Omental fat pad (tissue), 4 donors: ENCODE results near the gene PRKCA. TPM values are rescaled to one million over a fixed set of nuclear protein-coding genes. Genes with fewer than 3 reads are reported as not detected.

Experiments
- ATAC-seq: fragments of 150-250 bp; one replicate; pipeline ENCODE4 v1.9.1; 2016; ENCODE audit warnings: mild to moderate bottlenecking, moderate library complexity; ENCODE audit not compliant: low FRiP score
- DNase-seq: peaks from one replicate; pipeline ENCODE4 v3.0.0-alpha.2; 2019; ENCODE audit warnings: low spot score
- CTCF ChIP-seq, 3 donors: fragments of 450-650 bp; IDR thresholded peaks; one replicate each; pipeline ENCODE4 v1.5.1; 2016 to 2017; ENCODE audit warnings: antibody characterized with exemption in 3 of 3, mild to moderate bottlenecking in 3 of 3, moderate library complexity in 2 of 3
- total RNA-seq, 4 donors: library from RNA; depleted of rRNA; stranded (reverse); fragments of >200 nt; gene quantifications; one replicate each; pipeline ENCODE4 v1.1.0, GENCODE V29; 2016

Gene PRKCA
- total RNA-seq, 4 donors from 2014 or later = 6.7 to 14.3 (median 10.3) TPM

- DNase-seq = no peak
- no peak for ATAC-seq
- TF ChIP-seq CTCF (IDR thresholded peaks at IDR 0.05) = no peak
Observed at GRCh38 chr17:66309793-66310192, 7.4 kb downstream of the PRKCA start.

DNA sequence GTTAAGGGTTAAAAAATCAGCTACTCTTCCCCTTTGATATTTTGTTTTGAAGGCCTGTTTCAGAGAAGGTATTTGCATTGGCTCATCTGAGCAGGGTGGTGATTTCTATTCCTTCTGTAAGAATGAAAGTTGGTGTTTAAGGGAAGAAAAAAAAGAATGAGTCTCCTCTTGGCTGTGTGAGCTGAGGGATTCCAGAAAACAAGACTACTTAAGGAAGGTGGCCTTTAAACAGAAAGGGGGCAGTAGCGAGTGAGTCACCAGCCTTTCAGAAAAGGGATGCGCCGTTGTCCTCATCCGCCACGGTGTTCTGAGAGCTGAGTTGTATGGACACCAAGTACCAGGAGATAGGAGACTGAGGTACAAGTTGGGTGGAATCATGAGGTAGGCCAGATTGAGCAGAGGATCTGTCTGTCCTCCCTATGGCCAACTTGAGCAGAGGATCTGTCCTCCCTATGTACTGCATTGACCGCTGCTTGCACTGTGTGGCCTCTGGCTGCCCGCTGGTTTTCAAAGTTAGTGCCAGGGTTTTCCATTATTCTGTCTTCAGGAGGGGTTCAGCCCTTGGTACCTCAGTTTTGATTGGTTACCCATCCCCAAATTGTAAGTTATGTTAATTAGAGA, 8.2 kb downstream of the PRKCA start:
- DNase-seq (no peak), ATAC-seq (no peak)
- no peak for TF ChIP-seq CTCF (IDR thresholded peaks at IDR 0.05)

DNA sequence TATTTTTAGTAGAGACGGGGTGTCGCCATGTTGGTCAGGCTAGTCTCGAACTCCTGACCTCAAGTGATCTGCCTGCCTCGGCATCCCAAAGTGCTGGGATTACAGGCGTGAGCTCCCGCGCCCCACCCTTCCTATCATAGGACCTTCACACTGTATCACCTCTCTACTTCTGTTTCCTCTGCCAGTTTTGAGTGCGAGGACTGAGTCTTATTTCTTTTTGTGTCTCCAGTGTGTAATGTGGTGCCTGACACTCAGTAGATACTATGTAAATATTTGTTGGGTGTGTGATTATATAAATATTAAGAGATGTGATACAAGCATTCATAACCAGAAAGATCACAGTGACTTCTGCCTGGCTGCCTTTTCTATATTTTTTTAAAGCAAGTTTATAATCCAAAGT, 10.5 kb downstream of the PRKCA start:
- TF ChIP-seq CTCF (IDR thresholded peaks at IDR 0.05) = no peak
- ATAC-seq (no peak), DNase-seq (no peak)

DNA sequence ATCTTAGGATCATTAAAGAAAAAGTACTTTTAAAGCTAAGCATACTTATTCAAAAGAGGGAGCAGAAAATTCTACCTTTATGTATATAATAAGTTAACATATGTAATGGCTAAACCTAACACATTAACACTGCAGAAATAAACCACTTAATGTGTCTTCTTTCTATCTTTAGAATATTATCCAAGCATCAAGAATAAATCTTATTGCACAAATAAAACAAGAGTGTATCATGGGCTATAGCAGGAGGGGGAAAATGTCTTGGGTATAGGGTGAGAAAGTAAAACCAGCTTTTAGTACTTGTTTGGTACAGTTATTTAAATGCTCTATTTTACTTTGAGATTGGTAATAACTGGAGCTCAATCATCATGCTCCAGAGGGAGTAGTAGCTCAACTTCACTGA, 10.9 kb downstream of the PRKCA start:
- DNase-seq = no peak
- no peak for ATAC-seq
- TF ChIP-seq CTCF (IDR thresholded peaks at IDR 0.05) = no peak

DNA sequence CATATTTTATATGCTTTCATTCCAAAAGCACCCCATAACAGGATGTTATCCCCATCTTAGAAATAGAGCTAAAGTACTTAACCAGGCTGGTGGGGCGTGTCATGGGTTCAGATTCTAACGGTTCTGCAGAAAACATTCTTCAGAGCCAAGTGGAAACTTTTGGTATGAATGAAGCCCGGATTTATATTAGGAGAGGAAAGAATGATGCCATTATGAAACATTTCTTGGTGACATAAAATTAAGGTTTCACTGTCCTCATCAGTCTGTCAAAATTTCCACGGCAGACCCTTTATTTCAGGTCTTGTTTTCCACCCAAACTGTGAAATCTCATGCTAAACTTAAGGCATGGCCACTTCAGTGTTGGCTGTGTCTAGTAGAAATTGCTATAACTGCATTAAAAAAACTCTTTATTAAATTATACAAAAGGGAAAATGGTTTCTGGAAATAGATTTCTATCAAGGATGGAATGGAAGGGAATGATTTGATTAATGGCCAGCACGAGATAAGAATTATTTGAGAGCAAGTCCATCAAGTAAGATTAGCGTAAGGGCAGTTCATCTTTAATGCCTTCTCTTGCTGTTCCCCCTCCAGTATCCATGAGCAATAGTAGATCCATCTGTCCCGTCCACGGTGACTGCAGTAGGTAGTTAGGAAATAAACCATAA, 11.7 kb downstream of the PRKCA start:
- ATAC-seq (no peak), DNase-seq (no peak)
- no peak for TF ChIP-seq CTCF (IDR thresholded peaks at IDR 0.05)

DNA sequence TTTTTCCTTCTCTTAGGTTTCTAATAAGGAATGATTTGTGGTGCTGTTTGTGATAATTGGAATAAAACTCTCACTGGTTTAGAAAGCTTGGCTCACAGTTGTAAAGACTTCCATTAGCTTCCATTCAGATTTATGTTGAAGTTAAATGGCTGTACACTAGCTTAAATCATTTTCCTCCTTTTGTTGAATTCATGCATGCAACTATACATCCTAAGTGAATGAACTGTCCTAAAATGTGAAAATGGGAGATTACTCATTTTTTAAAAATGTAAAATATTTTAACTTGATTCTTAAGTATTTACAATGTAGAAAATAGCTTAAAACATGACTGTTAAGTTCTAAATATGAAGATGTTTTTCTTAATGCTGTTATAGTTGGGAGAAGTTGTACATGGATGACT, 15.2 kb downstream of the PRKCA start:
- DNase-seq (no peak), ATAC-seq (no peak)
- no peak for TF ChIP-seq CTCF (IDR thresholded peaks at IDR 0.05)

DNA sequence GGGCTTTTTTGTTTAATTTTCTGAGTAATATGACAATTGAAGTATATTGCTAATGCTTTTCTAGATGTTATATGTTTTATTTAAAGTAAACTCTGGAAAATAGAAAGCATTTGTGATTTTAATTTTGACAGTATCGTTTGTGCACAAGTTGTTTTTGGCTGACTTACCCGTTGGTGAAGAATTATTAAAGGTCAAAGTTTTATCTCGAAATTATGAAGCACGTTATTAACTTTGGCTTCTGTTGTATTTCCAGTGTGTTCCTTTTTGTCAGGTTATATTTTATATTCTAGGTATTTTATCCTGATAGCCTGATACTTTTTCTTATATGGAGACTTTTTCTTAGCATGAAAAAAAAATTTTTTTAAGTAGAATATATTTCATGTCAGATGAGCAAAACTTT, 16.8 kb downstream of the PRKCA start:
- no peak for TF ChIP-seq CTCF (IDR thresholded peaks at IDR 0.05)
- DNase-seq = no peak

More for the DNA sequence above, 16.8 kb downstream of the PRKCA start:
- ATAC-seq = no peak
